ENCODE measurements around the gene ATP11A. TPM values are rescaled to one million over a fixed set of nuclear protein-coding genes. Genes with fewer than 3 reads are reported as not detected.

Gene ATP11A
- total RNA-seq, 1 experiment from 2014 or later: 65.3 TPM

DNA sequence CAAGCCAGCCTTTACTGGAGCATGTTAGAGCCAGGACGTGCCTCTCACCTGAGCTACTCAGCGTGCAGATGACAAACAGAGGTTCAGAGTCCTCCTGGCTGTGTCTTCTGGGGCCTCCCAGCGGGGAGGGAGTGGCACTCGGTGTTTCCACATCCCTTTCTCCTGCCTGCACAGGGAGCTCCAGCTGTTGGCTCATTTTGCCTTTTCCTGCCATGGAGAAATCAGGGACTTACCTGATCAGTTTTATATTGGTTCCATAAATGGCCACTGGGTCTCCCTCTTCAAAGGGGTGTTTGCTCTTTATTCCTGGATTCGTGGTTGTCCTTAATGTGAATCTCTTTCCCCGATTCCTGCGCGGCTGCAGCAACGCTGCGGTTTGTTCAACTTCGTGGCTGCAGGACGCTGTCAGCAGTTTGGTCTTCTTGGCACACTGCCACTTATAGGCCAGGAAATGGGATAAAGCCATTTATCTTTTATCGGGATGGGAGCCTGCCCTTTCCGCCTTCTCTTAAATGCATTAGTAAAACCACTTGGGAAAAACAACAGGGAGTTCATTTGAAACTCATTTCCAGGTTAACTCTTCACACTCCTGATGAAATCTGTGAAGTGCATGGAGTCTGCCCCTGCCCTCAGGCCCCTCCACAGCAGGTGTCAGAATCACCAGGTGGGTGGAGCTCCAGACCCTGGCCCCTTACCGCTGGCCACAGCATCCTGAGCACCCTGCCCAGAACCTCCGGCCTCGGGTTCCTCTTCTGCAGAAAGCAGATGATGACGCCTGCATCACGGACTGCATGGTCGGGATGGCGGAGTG lies 239.3 kb downstream of the ATP11A start:
- H3K9ac ChIP-seq (ENCODE audit: extremely low read depth, insufficient read length, low read length): no peak overlapping the region
- H4K91ac ChIP-seq (ENCODE audit: insufficient read length, low read depth, low read length): no peak overlapping the region
- H3K27me3 Mint-ChIP-seq (ENCODE audit: low read depth): peaks cover 3% of the 10 kb centered on the region
- H3K23ac ChIP-seq (ENCODE audit: insufficient read length, low read depth, low read length): no peak overlapping the region
- H4K5ac ChIP-seq (ENCODE audit: insufficient read length, low read depth, low read length): no peak overlapping the region
- H3K18ac ChIP-seq (ENCODE audit: insufficient read length, low read depth, low read length): no peak overlapping the region
- DNase-seq: no peak
- H2BK20ac ChIP-seq (ENCODE audit: low read depth, low read length, poor library complexity, severe bottlenecking): no peak overlapping the region
- H3K56ac ChIP-seq (ENCODE audit: insufficient read length, low read depth, low read length): no peak overlapping the region
- H2BK120ac ChIP-seq (ENCODE audit: low read depth, low read length, poor library complexity, severe bottlenecking): no peak overlapping the region
- no peak overlapping the region for H2AK5ac ChIP-seq (ENCODE audit: insufficient read length, low read length)
- no peaks in the 10 kb centered on the region for H4K20me1 ChIP-seq (ENCODE audit: control insufficient read depth, insufficient read depth, insufficient read length)
- H4K8ac ChIP-seq (replicated peaks; ENCODE audit: insufficient read length, low read depth, low read length): no peak overlapping the region
- TF ChIP-seq, protein P1, sequence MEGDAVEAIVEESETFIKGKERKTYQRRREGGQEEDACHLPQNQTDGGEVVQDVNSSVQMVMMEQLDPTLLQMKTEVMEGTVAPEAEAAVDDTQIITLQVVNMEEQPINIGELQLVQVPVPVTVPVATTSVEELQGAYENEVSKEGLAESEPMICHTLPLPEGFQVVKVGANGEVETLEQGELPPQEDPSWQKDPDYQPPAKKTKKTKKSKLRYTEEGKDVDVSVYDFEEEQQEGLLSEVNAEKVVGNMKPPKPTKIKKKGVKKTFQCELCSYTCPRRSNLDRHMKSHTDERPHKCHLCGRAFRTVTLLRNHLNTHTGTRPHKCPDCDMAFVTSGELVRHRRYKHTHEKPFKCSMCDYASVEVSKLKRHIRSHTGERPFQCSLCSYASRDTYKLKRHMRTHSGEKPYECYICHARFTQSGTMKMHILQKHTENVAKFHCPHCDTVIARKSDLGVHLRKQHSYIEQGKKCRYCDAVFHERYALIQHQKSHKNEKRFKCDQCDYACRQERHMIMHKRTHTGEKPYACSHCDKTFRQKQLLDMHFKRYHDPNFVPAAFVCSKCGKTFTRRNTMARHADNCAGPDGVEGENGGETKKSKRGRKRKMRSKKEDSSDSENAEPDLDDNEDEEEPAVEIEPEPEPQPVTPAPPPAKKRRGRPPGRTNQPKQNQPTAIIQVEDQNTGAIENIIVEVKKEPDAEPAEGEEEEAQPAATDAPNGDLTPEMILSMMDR (conservative IDR thresholded peaks at IDR 0.05): no peak
- no peak overlapping the region for H2BK5ac ChIP-seq (ENCODE audit: insufficient read length, low read length)
- no peak overlapping the region for H3K27ac ChIP-seq (ENCODE audit: insufficient read length, low read depth, low read length)
- no peak overlapping the region for H2BK15ac ChIP-seq (ENCODE audit: low read depth, low read length)
- H3K4me3 Mint-ChIP-seq: no peak overlapping the region
- no peaks in the 10 kb centered on the region; the same call in 1 of the 2 replicates for H3K4me1 ChIP-seq (ENCODE audit: insufficient read depth, low read length)
- no peaks in the 10 kb centered on the region for H3K79me1 ChIP-seq (ENCODE audit: insufficient read depth, low read depth, low read length, poor library complexity, severe bottlenecking)
- H3K4me2 ChIP-seq (ENCODE audit: insufficient read depth, insufficient read length, low read length): no peak overlapping the region
- H3K27me3 ChIP-seq (ENCODE audit: insufficient read depth, low read length): no peaks in the 10 kb centered on the region
- H3K9me3 Mint-ChIP-seq: peaks cover 7 to 10% of the 10 kb centered on the region in 2 experiments; a peak in 4 of 5 replicates
- no peak overlapping the region for H3K27ac Mint-ChIP-seq
- WGBS (ENCODE audit: extremely low coverage, insufficient read length, low lambda C conversion rate): no CpG with 5 or more reads among the region's 21 CpGs
- no peaks in the 10 kb centered on the region for H3K79me2 ChIP-seq (ENCODE audit: insufficient read depth, low read length)
- H3K4me1 Mint-ChIP-seq: peaks cover 17 to 25% of the 10 kb centered on the region in 2 experiments
- H3K23me2 ChIP-seq (ENCODE audit: insufficient read length, low read depth, low read length, poor library complexity, severe bottlenecking): no peaks in the 10 kb centered on the region
- H3K9me3 ChIP-seq (ENCODE audit: control insufficient read depth, low read depth, low read length): no peaks in the 10 kb centered on the region
- H3K14ac ChIP-seq (ENCODE audit: insufficient read depth, low read length): no peak overlapping the region
- H2BK12ac ChIP-seq (ENCODE audit: insufficient read length, low read depth, low read length): no peak overlapping the region
- no peak overlapping the region for H2AFZ ChIP-seq (ENCODE audit: low read length)
- H3T11ph ChIP-seq (ENCODE audit: low read length): no peak overlapping the region
- H3K36me3 Mint-ChIP-seq (ENCODE audit: insufficient read depth in 1 of 3, low read depth in 3 of 3): peaks cover 9 to 12% (median 11%) of the 10 kb centered on the region in 3 experiments; a peak in 6 of 7 replicates
- no peak overlapping the region for H3K4ac ChIP-seq (ENCODE audit: low read depth, low read length)

Measured in H9 (cell line).